ENCODE data around the gene MSH3.

Gene MSH3

GRCh38 chr5:80870442-80870841, 216.0 kb downstream of the MSH3 start:
- TF ChIP-seq CTCF (IDR thresholded peaks at IDR 0.05): no peak

- TF ChIP-seq CTCF (IDR thresholded peaks at IDR 0.05): no peak
Measured at GRCh38 chr5:80871541-80871961, 217.1 kb downstream of the MSH3 start.

- no peak for TF ChIP-seq CTCF (IDR thresholded peaks at IDR 0.05)
Measured at GRCh38 chr5:80874162-80874561, 219.7 kb downstream of the MSH3 start.

- TF ChIP-seq CTCF (IDR thresholded peaks at IDR 0.05): no peak
Measured at GRCh38 chr5:80877592-80877991, 223.1 kb downstream of the MSH3 start.

- no peak for TF ChIP-seq CTCF (IDR thresholded peaks at IDR 0.05)
Measured at GRCh38 chr5:80881726-80882125, 227.3 kb downstream of the MSH3 start.

- TF ChIP-seq CTCF (IDR thresholded peaks at IDR 0.05): no peak
Measured at GRCh38 chr5:80884086-80884813, 229.8 kb downstream of the MSH3 start.

- no peak for TF ChIP-seq CTCF (IDR thresholded peaks at IDR 0.05)
Measured at GRCh38 chr5:80884929-80885328, 230.5 kb downstream of the MSH3 start.

Data from LNCAP (cell line).